ENCODE data around the gene LRRC8B.

The LRRC8B gene

GRCh38 chr1:89633800-89634625 is 109.4 kb downstream of the LRRC8B start:
- DNase-seq (ENCODE audit: low read depth): no peak

GRCh38 chr1:89635825-89636815 is 111.5 kb downstream of the LRRC8B start:
- DNase-seq (ENCODE audit: low read depth): no peak

GRCh38 chr1:89637496-89637895 is 112.9 kb downstream of the LRRC8B start:
- no peak for DNase-seq (ENCODE audit: low read depth)

- no peak for DNase-seq (ENCODE audit: low read depth)
These were observed 115.8 kb downstream of the LRRC8B start for GRCh38 chr1:89640440-89640839.

- DNase-seq (ENCODE audit: low read depth): no peak
These were observed 117.2 kb downstream of the LRRC8B start for GRCh38 chr1:89641781-89642180.

GRCh38 chr1:89643577-89643976 is 118.9 kb downstream of the LRRC8B start:
- no peak for DNase-seq (ENCODE audit: low read depth)

GRCh38 chr1:89644119-89644814 is 119.6 kb downstream of the LRRC8B start:
- DNase-seq (ENCODE audit: low read depth): no peak

GRCh38 chr1:89646259-89646658 is 121.6 kb downstream of the LRRC8B start:
- DNase-seq (ENCODE audit: low read depth): no peak
